Heart left ventricle (tissue), 13 donors: Measurements from ENCODE around the gene SHC3.

ENCODE experiments used
- POLR2A ChIP-seq, 2 donors: fragments of 450-650 bp; IDR thresholded peaks; one replicate each; pipeline ENCODE4 v1.6.1; 2017; ENCODE audit warnings: antibody characterized with exemption in 2 of 2, mild to moderate bottlenecking in 2 of 2, moderate library complexity in 2 of 2
- TF ChIP-seq, protein P1 (sequence below), 12 donors: fragments of 200-600 bp; sonication (generic) in 4 of 12; IDR thresholded peaks; one replicate each; pipeline versions ENCODE4 v1.5.0 to v1.8.0; 2018 to 2022; ENCODE audit warnings: antibody characterized with exemption in 12 of 12, mild to moderate bottlenecking in 5 of 12
- donor health status: ischemic (EF 13 %, LVEDD 7.1; RV severe dilation, severe dysfunction).
- donor health status: DM: no; HTN: yes; CAD: no.
- donor health status: DM: no; HTN: no; CAD: no.
- donor health status: ischemic (EF 25% LVEDD 6.9; RV normal size, moderate dysfunction).
- donor health status: ischemic (EF 25% LVEDD 5.7; RV mildly dilated, moderate dysfunction).
- donor health status: ischemic (EF 35%, LVEDD 5.7; RV mildly dilated, moderate dysfunction).
- donor health status: nonischemic (EF 11% LVEDD 7.7; RV severe dilation, severe dysfunction).
- donor health status: DM: yes; HTN: yes; CAD: no.
- donor health status: PGD.
- donor health status: ischemic (EF 29% LVEDD 5.4; RV normal size, mild dysfunction).
- donor health status: nonischemic (EF 23%, LVEDD 6.1; RV moderate dilation, normal function).

DNA sequence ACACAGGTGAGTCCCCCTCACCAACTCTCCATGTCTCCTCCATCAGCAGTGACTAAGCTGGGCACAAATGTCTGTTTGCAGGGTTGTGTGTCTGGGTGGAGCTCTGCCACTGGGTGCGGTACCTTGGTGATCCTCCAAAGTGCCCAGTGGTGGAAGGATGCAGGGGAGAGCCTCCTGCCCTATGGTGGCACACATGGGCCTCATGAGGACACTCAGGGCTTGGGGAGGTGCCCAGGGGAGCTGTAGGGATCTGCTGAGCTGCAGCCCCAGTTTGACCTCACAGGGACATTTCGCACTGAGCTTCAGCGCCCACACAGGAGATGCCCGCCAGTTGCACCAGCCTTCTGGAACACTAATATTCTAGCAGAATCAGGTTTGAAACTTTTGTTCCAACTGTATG is 157.9 kb downstream of the SHC3 start:
- TF ChIP-seq, protein P1, sequence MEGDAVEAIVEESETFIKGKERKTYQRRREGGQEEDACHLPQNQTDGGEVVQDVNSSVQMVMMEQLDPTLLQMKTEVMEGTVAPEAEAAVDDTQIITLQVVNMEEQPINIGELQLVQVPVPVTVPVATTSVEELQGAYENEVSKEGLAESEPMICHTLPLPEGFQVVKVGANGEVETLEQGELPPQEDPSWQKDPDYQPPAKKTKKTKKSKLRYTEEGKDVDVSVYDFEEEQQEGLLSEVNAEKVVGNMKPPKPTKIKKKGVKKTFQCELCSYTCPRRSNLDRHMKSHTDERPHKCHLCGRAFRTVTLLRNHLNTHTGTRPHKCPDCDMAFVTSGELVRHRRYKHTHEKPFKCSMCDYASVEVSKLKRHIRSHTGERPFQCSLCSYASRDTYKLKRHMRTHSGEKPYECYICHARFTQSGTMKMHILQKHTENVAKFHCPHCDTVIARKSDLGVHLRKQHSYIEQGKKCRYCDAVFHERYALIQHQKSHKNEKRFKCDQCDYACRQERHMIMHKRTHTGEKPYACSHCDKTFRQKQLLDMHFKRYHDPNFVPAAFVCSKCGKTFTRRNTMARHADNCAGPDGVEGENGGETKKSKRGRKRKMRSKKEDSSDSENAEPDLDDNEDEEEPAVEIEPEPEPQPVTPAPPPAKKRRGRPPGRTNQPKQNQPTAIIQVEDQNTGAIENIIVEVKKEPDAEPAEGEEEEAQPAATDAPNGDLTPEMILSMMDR (IDR thresholded peaks at IDR 0.05): no peak
- TF ChIP-seq POLR2A (IDR thresholded peaks at IDR 0.05): no peak
